Measurements from ENCODE around the gene LIPI.
"Not testable (repeated sequence)": the region's sequence is repeated elsewhere in the genome, so short reads cannot be mapped to it uniquely, and the experiment has no call there.

Gene LIPI

GRCh38 chr21:14210738-14211137, at the start of gene LIPI:
TSS of gene LIPI (minus strand) at chr21:14210955. CDS start at chr21:14210845, 110 bp downstream.
- DNase-seq (ENCODE audit: low spot score): no peak

- DNase-seq (ENCODE audit: low spot score): no peak
Observed at GRCh38 chr21:14260174-14260764, 49.5 kb upstream of the LIPI start.

- peak; percentile 5 for DNase-seq (ENCODE audit: low spot score)
Observed at GRCh38 chr21:14259747-14260146, 49.0 kb upstream of the LIPI start.

GRCh38 chr21:14251336-14251735, 40.6 kb upstream of the LIPI start:
- no peak for DNase-seq (ENCODE audit: low spot score)

GRCh38 chr21:14245711-14246110, 35.0 kb upstream of the LIPI start:
- DNase-seq (ENCODE audit: low spot score): no peak

GRCh38 chr21:14244911-14245310, 34.2 kb upstream of the LIPI start:
- no peak for DNase-seq (ENCODE audit: low spot score)

- DNase-seq (ENCODE audit: low spot score): no peak
Observed at GRCh38 chr21:14243874-14244273, 33.1 kb upstream of the LIPI start.

- DNase-seq (ENCODE audit: low spot score): no peak
Observed at GRCh38 chr21:14243461-14243860, 32.7 kb upstream of the LIPI start.

- DNase-seq (ENCODE audit: low spot score): no peak
Observed at GRCh38 chr21:14241297-14241696, 30.5 kb upstream of the LIPI start.

- DNase-seq (ENCODE audit: low spot score): no peak
Observed at GRCh38 chr21:14239281-14239680, 28.5 kb upstream of the LIPI start.

- no peak for DNase-seq (ENCODE audit: low spot score)
Observed at GRCh38 chr21:14236180-14236579, 25.4 kb upstream of the LIPI start.

- DNase-seq (ENCODE audit: low spot score): no peak
Observed at GRCh38 chr21:14235101-14235500, 24.3 kb upstream of the LIPI start.

- no peak for DNase-seq (ENCODE audit: low spot score)
Observed at GRCh38 chr21:14229399-14229798, 18.6 kb upstream of the LIPI start.

- DNase-seq (ENCODE audit: low spot score): no peak
Observed at GRCh38 chr21:14223365-14223764, 12.6 kb upstream of the LIPI start.

- DNase-seq (ENCODE audit: low spot score): peak; percentile 77
Observed at GRCh38 chr21:14215971-14216641, 5.4 kb upstream of the LIPI start, which contains the start of gene RBM11. TSS of gene RBM11 (plus strand) at chr21:14216157. CDS start at chr21:14216187, 30 bp downstream.

- DNase-seq (ENCODE audit: low spot score): no peak
Observed at GRCh38 chr21:14213164-14213563, 2.4 kb upstream of the LIPI start.

- DNase-seq (ENCODE audit: low spot score): no peak
Observed at GRCh38 chr21:14206222-14206621, 4.5 kb downstream of the LIPI start.

- DNase-seq (ENCODE audit: low spot score): not testable (repeated sequence)
Observed at GRCh38 chr21:14166463-14167223, 44.1 kb downstream of the LIPI start.

GRCh38 chr21:14143999-14144398, 66.8 kb downstream of the LIPI start:
- no peak for DNase-seq (ENCODE audit: low spot score)

- DNase-seq (ENCODE audit: low spot score): no peak
Observed at GRCh38 chr21:14124266-14124665, 86.5 kb downstream of the LIPI start.

- DNase-seq (ENCODE audit: low spot score): peak; percentile 13
Observed at GRCh38 chr21:14121719-14122118, 89.0 kb downstream of the LIPI start.

GRCh38 chr21:14120091-14120734, 90.5 kb downstream of the LIPI start:
- DNase-seq (ENCODE audit: low spot score): peak; percentile 24

GRCh38 chr21:14119038-14119437, 91.7 kb downstream of the LIPI start:
- DNase-seq (ENCODE audit: low spot score): no peak
